HG02571 (cell line): Measurements from ENCODE around the gene SAP30L.

Source experiments
- ATAC-seq: cut with Tn5 transposase; IDR thresholded peaks from one replicate; pipeline ENCODE4 v1.9.1; 2021; ENCODE audit warnings: mild to moderate bottlenecking, moderate library complexity; ENCODE audit not compliant: unreplicated experiment

The SAP30L gene

DNA sequence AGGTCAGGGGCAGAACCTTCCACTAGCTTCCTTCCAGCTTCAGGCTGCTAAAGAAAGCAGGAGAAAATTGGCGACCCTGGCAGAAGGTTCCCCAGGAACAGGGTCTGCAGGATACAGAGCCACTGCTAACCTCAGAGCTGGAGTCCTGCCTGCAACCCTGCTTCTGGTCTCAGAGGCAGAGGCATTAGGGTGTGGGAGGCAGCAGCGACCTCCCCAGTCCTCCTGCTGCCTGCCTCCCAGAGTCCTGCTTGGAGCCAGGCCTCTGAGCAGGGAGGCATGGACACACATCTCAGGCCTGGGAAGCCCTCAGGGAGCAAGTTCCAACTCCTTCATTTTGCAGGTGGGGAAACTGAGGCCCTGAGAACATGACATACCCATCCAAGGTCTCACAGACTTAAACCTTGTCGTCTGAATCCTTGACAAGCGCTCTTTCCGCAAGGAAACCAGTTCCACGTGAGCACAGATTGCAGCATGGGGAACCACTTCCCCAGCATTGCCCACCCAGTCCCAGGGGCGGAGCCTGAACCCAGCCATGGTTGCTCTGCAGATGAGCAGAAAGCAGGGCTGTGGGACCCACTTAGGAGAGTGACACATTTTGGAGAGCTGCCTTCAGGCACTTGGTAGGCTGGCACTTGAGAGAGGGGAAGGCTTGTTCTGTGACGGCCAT, 60.4 kb downstream of the SAP30L start:
- no peak for ATAC-seq

DNA sequence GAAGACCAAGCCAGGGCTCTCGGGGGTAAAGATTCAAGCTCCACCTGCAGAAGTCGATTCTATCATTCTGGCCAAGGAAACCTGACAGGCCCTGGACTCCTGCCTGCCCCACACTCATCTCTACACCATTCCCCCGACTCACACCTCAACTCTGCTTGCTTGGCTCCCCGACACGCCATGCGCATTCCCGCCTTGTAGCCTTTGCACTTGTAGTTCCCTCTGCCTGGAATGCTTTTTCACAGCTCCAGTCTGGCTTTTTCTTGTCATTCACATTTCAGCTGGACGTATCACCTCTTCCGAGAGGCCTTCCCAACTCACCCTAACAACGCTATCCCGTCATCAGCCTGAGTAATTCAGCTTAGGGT, 60.9 kb downstream of the SAP30L start:
- no peak for ATAC-seq

DNA sequence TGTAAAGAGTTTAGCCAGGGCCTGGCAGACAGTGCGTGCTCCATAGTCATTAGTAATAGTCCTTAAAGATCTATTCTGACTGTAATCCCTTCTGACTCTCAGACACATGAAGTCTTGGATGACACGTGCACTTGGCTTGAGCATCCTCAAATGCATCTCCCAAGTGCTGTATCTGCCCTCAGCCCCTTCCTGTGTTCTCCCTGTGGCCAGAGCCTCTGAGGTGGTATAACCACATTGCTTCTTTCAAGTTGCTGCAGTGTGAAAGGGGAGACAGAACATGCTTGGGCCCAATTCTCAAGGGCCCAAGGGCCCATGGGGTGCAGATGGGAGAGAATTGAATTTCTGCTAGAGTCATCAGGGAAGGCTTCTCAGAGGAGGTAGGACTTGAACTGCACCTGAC, 62.3 kb downstream of the SAP30L start:
- no peak for ATAC-seq

DNA sequence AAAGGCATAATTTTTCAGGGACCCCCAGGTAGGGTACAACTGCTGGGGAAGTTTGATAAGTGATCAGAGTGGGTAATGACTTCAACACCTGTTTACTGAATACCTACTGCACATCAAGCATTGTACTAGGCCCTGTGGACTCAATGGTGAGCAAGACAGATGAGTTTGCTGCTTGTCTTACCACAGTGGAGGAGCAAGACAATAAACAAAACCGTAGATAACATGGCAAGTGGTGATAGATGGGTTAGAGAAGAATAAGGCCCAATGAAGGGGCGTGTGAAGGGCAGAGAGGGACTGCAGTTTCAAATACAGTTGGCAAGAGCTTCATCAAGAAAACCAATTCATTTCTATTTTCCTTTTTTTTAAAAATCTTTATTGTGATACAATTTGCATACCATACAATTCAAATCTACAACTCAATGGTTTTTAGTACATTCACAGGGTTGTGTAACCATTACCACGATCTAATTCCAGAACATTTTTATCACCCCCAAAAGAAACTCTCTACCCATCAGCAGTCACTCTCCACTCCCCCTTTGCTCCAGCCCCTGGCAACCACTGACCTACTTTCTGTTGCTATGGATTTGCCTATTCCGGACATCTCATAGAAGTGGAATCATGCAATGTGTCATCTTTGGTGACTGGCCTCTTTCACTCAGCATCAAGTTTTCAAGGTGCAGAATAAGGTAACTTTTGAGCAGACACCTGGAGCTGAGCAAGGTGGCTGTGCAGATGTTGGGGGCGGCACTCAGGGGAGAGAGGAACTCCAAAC, 64.2 kb downstream of the SAP30L start:
- ATAC-seq: no peak
